SK-N-SH (cell line): ENCODE results near the gene AACS. TPM values are rescaled to one million over a fixed set of nuclear protein-coding genes. Genes with fewer than 3 reads are reported as not detected.

Experiments
- CTCF ChIA-PET: fragments of 300-600, 350-600 bp; formaldehyde crosslinking; extraction: SDS; loops from one replicate; lab custom pipeline; 2021; lab: Yijun Ruan, JAX
- POLR2A ChIA-PET: fragments of 350-600 bp; sonication (Branson Sonifier 250); formaldehyde crosslinking; extraction: SDS; loops from one replicate; lab custom pipeline; 2020; ENCODE audit warnings: antibody characterized with exemption, inconsistent platforms; lab: Yijun Ruan, JAX
- DNase-seq: peaks from one replicate; pipeline ENCODE4 v3.0.0; 2012
- H2AFZ ChIP-seq: fragments of 200-600 bp; sonication (generic); 2 replicates; pipeline ENCODE4 v1.8.1; 2016; ENCODE audit warnings: antibody characterized with exemption, mild to moderate bottlenecking, low read depth
- H3F3A ChIP-seq: fragments of 200-600 bp; sonication (generic); replicated peaks from 2 replicates; pipeline ENCODE3; 2016; ENCODE audit warnings: antibody characterized with exemption, mild to moderate bottlenecking; ENCODE audit not compliant: insufficient read depth
- H3K27ac ChIP-seq, 2 experiments: fragments of 200-500 bp in 1 of 2; fragments of 200-600 bp in 1 of 2; sonication (Bioruptor generic) in 1 of 2; sonication (generic), shearing (Covaris generic) in 1 of 2; 2 replicates each; pipeline versions ENCODE4 v1.5.1 to v1.6.1; 2014 to 2016; ENCODE audit warnings: low read depth in 2 of 2, inconsistent platforms in 1 of 2, low read length in 1 of 2, mild to moderate bottlenecking in 1 of 2, mixed read lengths in 1 of 2
- H3K27me3 ChIP-seq: fragments of 200-600 bp; sonication (generic), shearing (Covaris generic); 2 replicates; pipeline ENCODE4 v1.6.1; 2016; ENCODE audit warnings: mixed run types; ENCODE audit not compliant: insufficient read depth
- H3K36me3 ChIP-seq, 2 experiments: fragments of 200-500 bp in 1 of 2; fragments of 200-600 bp in 1 of 2; sonication (Bioruptor generic) in 1 of 2; sonication (generic) in 1 of 2; replicated peaks in 1 of 2; 2 replicates each; pipeline versions ENCODE3 to v1.5.1; 2014 to 2016; ENCODE audit warnings: low read length in 1 of 2, mild to moderate bottlenecking in 1 of 2; ENCODE audit not compliant: insufficient read depth in 2 of 2, control insufficient read depth in 1 of 2
- H3K4me1 ChIP-seq, 2 experiments: fragments of 200-500 bp in 1 of 2; fragments of 200-600 bp in 1 of 2; sonication (Bioruptor generic) in 1 of 2; sonication (generic), shearing (Covaris generic) in 1 of 2; 2 replicates each; pipeline versions ENCODE4 v1.5.1 to v1.6.1; 2014 to 2016; ENCODE audit warnings: low read depth in 1 of 2, low read length in 1 of 2, mixed run types in 1 of 2; ENCODE audit not compliant: insufficient read depth in 2 of 2, control insufficient read depth in 1 of 2
- H3K4me2 ChIP-seq: fragments of 200-600 bp; sonication (generic), shearing (Covaris generic); 2 replicates; pipeline ENCODE4 v1.6.1; 2017; ENCODE audit warnings: mixed run types
- H3K4me3 ChIP-seq, 2 experiments: fragments of 200-500 bp in 1 of 2; fragments of 200-600 bp in 1 of 2; sonication (Bioruptor generic) in 1 of 2; sonication (generic), shearing (Covaris generic) in 1 of 2; 2 replicates each; pipeline versions ENCODE4 v1.5.1 to v1.8.1; 2014 to 2016; ENCODE audit warnings: low read depth in 2 of 2, inconsistent platforms in 1 of 2, low read length in 1 of 2, mild to moderate bottlenecking in 1 of 2, mixed read lengths in 1 of 2, moderate library complexity in 1 of 2
- H3K79me2 ChIP-seq: fragments of 200-600 bp; sonication (generic); 2 replicates; pipeline ENCODE4 v1.8.1; 2017; ENCODE audit warnings: mild to moderate bottlenecking; ENCODE audit not compliant: insufficient read depth
- H3K9ac ChIP-seq: fragments of 200-600 bp; sonication (generic); 2 replicates; pipeline ENCODE4 v1.6.1; 2017; ENCODE audit warnings: mixed run types
- H3K9me2 ChIP-seq: fragments of 200-600 bp; sonication (generic); 2 replicates; pipeline ENCODE4 v1.6.1; 2017; ENCODE audit warnings: mixed run types
- H3K9me3 ChIP-seq: fragments of 200-600 bp; sonication (generic); 2 replicates; pipeline ENCODE4 v1.6.1; 2017; ENCODE audit warnings: mixed run types, mild to moderate bottlenecking, moderate library complexity
- H4K20me1 ChIP-seq: fragments of 200-600 bp; sonication (generic); 2 replicates; pipeline ENCODE4 v1.6.1; 2017; ENCODE audit warnings: mild to moderate bottlenecking, mixed run types; ENCODE audit not compliant: insufficient read depth
- CHD2 ChIP-seq: fragments of 150-350 bp; IDR thresholded peaks from 2 replicates; pipeline ENCODE4 v1.6.1; 2018; ENCODE audit warnings: low read length; ENCODE audit not compliant: partially characterized antibody
- ELF1 ChIP-seq: IDR thresholded peaks from 2 replicates; pipeline ENCODE4 v1.4.0; 2012
- GABPA ChIP-seq: IDR thresholded peaks from 2 replicates; pipeline ENCODE4 v1.4.0; 2012; ENCODE audit warnings: low read depth, mild to moderate bottlenecking
- POLR2AphosphoS5 ChIP-seq: IDR thresholded peaks from 2 replicates; pipeline ENCODE4 v1.6.1; 2012; ENCODE audit warnings: low read depth, low read length
- RAD21 ChIP-seq: IDR thresholded peaks from 2 replicates; pipeline ENCODE4 v1.6.1; 2012; ENCODE audit warnings: mild to moderate bottlenecking, low read length
- RCOR1 ChIP-seq: fragments of 150-350 bp; IDR thresholded peaks from 2 replicates; pipeline ENCODE4 v1.6.1; 2017; ENCODE audit warnings: antibody characterized with exemption, low read length
- REST ChIP-seq: IDR thresholded peaks from 2 replicates; pipeline ENCODE4 v1.6.1; 2012; ENCODE audit warnings: mild to moderate bottlenecking, low read depth, low read length, moderate library complexity
- SIN3A ChIP-seq: IDR thresholded peaks from 2 replicates; pipeline ENCODE4 v1.6.1; 2012; ENCODE audit warnings: low read depth, mild to moderate bottlenecking, low read length, moderate library complexity, borderline replicate concordance
- USF1 ChIP-seq: IDR thresholded peaks from 2 replicates; pipeline ENCODE4 v1.4.0; 2012; ENCODE audit warnings: low read depth, borderline replicate concordance
- WGBS: methylation state at CpG from one replicate; pipeline ENCODE4 v1.1.6; 2017; ENCODE audit warnings: low lambda C conversion rate; 5-methylcytosine and 5-hydroxymethylcytosine counted together
- polyA plus RNA-seq, 3 experiments: library from polyadenylated mRNA; depleted of rRNA; stranded (reverse); fragments of >200 nt; gene quantifications; 2 replicates each; pipeline ENCODE4 v1.2.3, GENCODE V29; 2012
- TF ChIP-seq, protein P1 (sequence below): IDR thresholded peaks from 2 replicates; pipeline ENCODE4 v1.4.0; 2012; ENCODE audit warnings: low read depth, borderline replicate concordance
- TF ChIP-seq, protein P2 (sequence below): fragments of 150-350 bp; IDR thresholded peaks from 2 replicates; pipeline ENCODE4 v1.6.1; 2017; ENCODE audit warnings: antibody characterized with exemption, low read length, low read depth, borderline replicate concordance
- TF ChIP-seq, protein P3 (sequence below): fragments of 150-350 bp; IDR thresholded peaks from 2 replicates; pipeline ENCODE4 v1.6.1; 2016; ENCODE audit warnings: mild to moderate bottlenecking, low read depth, low read length
- TF ChIP-seq, protein P4 (sequence below): IDR thresholded peaks from 2 replicates; pipeline ENCODE4; 2012

Gene AACS
- polyA plus RNA-seq, 1 of the 3 experiments (the other 2 are of a cell fraction) = 17.3 TPM

DNA sequence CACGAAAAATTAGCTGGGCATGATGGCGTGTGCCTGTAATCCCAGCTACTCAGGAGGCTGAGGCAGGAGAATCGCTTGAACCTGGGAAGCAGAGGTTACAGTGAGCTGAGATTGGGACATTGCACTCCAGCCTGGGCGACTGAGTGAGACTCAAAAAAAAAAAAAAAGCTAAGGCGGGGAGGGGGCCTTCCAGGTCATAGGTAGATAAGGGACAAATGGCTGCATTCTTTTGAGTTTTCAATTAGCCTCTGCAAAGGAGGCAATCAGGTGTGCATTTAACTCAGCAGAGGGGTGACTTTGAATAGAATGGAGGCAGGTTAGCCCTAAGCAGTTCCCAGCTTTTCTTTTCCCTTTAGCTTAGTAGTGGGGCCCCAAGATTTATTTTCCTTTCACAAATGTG is 743 bp upstream of the AACS start:
- H3K27ac ChIP-seq = no peak overlapping the region
- ChIA-PET POLR2A (interaction anchor here (2.0 kb wide), 1 partner anchor 15 kb away, joined by 11 read pairs; no protein-coding TSS in a partner anchor), CTCF (interaction anchor here (1.0 to 2.3 kb wide), 3 partner anchors 15 to 71 kb away, joined by 3 to 8 read pairs (median 5); partner anchors contain the start of gene BRI3BP)
- no peaks in the 10 kb centered on the region for H3K9me3 ChIP-seq
- peak overlapping the region; percentile 69 to 71 for H3K4me3 ChIP-seq
- H3K9ac ChIP-seq = no peak overlapping the region
- no peaks in the 10 kb centered on the region for H3K27me3 ChIP-seq
- H3F3A ChIP-seq = no peaks in the 10 kb centered on the region
- no peak for DNase-seq
- H3K9me2 ChIP-seq = no peaks in the 10 kb centered on the region
- H4K20me1 ChIP-seq = no peaks in the 10 kb centered on the region
- 62% methylated on average over 5 of the region's 5 CpGs for WGBS
- peak overlapping the region; percentile 89 for H2AFZ ChIP-seq
- peak overlapping the region; percentile 84 for H3K4me2 ChIP-seq
- TF ChIP-seq USF1 (no peak), RCOR1 (no peak), SIN3A (no peak), REST (no peak), POLR2AphosphoS5 (no peak), CHD2 (no peak), RAD21 (no peak), GABPA (no peak), ELF1 (no peak)
- TF ChIP-seq, protein P1, sequence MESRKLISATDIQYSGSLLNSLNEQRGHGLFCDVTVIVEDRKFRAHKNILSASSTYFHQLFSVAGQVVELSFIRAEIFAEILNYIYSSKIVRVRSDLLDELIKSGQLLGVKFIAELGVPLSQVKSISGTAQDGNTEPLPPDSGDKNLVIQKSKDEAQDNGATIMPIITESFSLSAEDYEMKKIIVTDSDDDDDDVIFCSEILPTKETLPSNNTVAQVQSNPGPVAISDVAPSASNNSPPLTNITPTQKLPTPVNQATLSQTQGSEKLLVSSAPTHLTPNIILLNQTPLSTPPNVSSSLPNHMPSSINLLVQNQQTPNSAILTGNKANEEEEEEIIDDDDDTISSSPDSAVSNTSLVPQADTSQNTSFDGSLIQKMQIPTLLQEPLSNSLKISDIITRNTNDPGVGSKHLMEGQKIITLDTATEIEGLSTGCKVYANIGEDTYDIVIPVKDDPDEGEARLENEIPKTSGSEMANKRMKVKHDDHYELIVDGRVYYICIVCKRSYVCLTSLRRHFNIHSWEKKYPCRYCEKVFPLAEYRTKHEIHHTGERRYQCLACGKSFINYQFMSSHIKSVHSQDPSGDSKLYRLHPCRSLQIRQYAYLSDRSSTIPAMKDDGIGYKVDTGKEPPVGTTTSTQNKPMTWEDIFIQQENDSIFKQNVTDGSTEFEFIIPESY = no peak
- TF ChIP-seq, protein P2, sequence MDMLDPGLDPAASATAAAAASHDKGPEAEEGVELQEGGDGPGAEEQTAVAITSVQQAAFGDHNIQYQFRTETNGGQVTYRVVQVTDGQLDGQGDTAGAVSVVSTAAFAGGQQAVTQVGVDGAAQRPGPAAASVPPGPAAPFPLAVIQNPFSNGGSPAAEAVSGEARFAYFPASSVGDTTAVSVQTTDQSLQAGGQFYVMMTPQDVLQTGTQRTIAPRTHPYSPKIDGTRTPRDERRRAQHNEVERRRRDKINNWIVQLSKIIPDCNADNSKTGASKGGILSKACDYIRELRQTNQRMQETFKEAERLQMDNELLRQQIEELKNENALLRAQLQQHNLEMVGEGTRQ = no peak
- TF ChIP-seq, protein P3, sequence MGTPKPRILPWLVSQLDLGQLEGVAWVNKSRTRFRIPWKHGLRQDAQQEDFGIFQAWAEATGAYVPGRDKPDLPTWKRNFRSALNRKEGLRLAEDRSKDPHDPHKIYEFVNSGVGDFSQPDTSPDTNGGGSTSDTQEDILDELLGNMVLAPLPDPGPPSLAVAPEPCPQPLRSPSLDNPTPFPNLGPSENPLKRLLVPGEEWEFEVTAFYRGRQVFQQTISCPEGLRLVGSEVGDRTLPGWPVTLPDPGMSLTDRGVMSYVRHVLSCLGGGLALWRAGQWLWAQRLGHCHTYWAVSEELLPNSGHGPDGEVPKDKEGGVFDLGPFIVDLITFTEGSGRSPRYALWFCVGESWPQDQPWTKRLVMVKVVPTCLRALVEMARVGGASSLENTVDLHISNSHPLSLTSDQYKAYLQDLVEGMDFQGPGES = no peak
- TF ChIP-seq, protein P4, sequence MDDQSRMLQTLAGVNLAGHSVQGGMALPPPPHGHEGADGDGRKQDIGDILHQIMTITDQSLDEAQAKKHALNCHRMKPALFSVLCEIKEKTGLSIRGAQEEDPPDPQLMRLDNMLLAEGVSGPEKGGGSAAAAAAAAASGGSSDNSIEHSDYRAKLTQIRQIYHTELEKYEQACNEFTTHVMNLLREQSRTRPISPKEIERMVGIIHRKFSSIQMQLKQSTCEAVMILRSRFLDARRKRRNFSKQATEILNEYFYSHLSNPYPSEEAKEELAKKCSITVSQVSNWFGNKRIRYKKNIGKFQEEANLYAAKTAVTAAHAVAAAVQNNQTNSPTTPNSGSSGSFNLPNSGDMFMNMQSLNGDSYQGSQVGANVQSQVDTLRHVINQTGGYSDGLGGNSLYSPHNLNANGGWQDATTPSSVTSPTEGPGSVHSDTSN = no peak
- H3K4me1 ChIP-seq = peaks cover 0 to 13% of the 10 kb centered on the region in 2 experiments; a peak in 1 of 4 replicates
- no peaks in the 10 kb centered on the region for H3K36me3 ChIP-seq
- peaks cover 8% of the 10 kb centered on the region for H3K79me2 ChIP-seq
